Breast epithelium (tissue), 3 donors: ENCODE data around the gene SAXO2.
"Not testable (repeated sequence)": the region's sequence is repeated elsewhere in the genome, so short reads cannot be mapped to it uniquely, and the experiment has no call there.

Experiments used
- POLR2A ChIP-seq: fragments of 450-650 bp; IDR thresholded peaks from one replicate; pipeline ENCODE4 v1.6.1; 2016; ENCODE audit warnings: antibody characterized with exemption, mild to moderate bottlenecking, moderate library complexity
- TF ChIP-seq, protein P1 (sequence below), 3 donors: fragments of 450-650 bp; IDR thresholded peaks; one replicate each; pipeline ENCODE4 v1.5.1; 2016 to 2017; ENCODE audit warnings: antibody characterized with exemption in 3 of 3, mild to moderate bottlenecking in 3 of 3, moderate library complexity in 3 of 3

DNA sequence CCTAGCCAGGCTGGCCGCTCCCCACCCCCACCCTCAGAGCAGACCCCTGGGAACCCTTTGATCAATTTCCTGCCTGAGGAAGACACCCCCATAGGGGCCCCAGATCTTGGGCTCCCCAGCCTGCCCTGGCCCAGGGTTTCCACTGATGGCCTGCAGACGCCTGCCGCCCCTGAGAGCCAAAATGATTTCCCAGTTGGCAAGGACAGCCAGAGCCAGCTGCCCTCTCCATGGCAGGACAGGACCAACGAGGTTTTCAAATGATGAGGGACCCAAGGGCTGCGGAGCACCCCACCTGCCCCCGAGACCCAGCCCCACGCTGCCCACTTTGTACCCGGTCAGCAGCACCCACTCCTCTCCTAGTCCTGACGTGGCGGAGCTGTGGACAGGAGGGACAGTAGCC is 64.8 kb downstream of the SAXO2 start:
- TF ChIP-seq, protein P1, sequence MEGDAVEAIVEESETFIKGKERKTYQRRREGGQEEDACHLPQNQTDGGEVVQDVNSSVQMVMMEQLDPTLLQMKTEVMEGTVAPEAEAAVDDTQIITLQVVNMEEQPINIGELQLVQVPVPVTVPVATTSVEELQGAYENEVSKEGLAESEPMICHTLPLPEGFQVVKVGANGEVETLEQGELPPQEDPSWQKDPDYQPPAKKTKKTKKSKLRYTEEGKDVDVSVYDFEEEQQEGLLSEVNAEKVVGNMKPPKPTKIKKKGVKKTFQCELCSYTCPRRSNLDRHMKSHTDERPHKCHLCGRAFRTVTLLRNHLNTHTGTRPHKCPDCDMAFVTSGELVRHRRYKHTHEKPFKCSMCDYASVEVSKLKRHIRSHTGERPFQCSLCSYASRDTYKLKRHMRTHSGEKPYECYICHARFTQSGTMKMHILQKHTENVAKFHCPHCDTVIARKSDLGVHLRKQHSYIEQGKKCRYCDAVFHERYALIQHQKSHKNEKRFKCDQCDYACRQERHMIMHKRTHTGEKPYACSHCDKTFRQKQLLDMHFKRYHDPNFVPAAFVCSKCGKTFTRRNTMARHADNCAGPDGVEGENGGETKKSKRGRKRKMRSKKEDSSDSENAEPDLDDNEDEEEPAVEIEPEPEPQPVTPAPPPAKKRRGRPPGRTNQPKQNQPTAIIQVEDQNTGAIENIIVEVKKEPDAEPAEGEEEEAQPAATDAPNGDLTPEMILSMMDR (IDR thresholded peaks at IDR 0.05): not testable (repeated sequence)
- TF ChIP-seq POLR2A: not testable (repeated sequence)
